Neutrophil (primary cell): ENCODE measurements around the gene SPNS3.
A peak's percentile ranks its signal among the peaks of the same experiment; 100 is the strongest.

Source experiments
- H3K27ac ChIP-seq: fragments of 200-600 bp; sonication (generic); 2 replicates; pipeline ENCODE4 v1.5.1; 2016; ENCODE audit warnings: mild to moderate bottlenecking, moderate library complexity
- H3K27me3 ChIP-seq: fragments of 200-600 bp; sonication (generic); 2 replicates; pipeline ENCODE4 v1.6.0; 2016; ENCODE audit warnings: mild to moderate bottlenecking
- H3K36me3 ChIP-seq: fragments of 200-600 bp; sonication (generic); 2 replicates; pipeline ENCODE4 v1.5.1; 2017
- H3K4me1 ChIP-seq, 2 experiments: fragments of 200-600 bp in 1 of 2; sonication (generic) in 1 of 2; 1 replicate in 1 of 2; 2 replicates in 1 of 2; pipeline versions ENCODE4 v1.5.1 to v1.6.1; 2013 to 2016; ENCODE audit warnings: low read depth in 1 of 2, low read length in 1 of 2, mild to moderate bottlenecking in 1 of 2, moderate library complexity in 1 of 2; ENCODE audit not compliant: control insufficient read depth in 1 of 2, insufficient read depth in 1 of 2
- H3K4me3 ChIP-seq, 2 experiments: fragments of 200-600 bp in 1 of 2; sonication (generic) in 1 of 2; 1 replicate in 1 of 2; 2 replicates in 1 of 2; pipeline ENCODE4 v1.5.1; 2013 to 2016; ENCODE audit warnings: low read depth in 1 of 2, low read length in 1 of 2, mild to moderate bottlenecking in 1 of 2, moderate library complexity in 1 of 2
- H3K9me3 ChIP-seq: fragments of 200-600 bp; sonication (generic); 2 replicates; pipeline ENCODE4 v1.5.1; 2016
- CTCF ChIP-seq: fragments of 200-600 bp; sonication (generic); IDR thresholded peaks from 2 replicates; pipeline ENCODE4 v1.5.1; 2016; ENCODE audit warnings: antibody characterized with exemption

The SPNS3 gene

GRCh38 chr17:4426499-4427208, 7.1 kb upstream of the SPNS3 start:
- no peaks in the 10 kb centered on the region for H3K9me3 ChIP-seq
- H3K4me1 ChIP-seq: peaks cover 24 to 28% of the 10 kb centered on the region in 2 experiments
- no peaks in the 10 kb centered on the region for H3K36me3 ChIP-seq
- no peaks in the 10 kb centered on the region for H3K27me3 ChIP-seq
- H3K27ac ChIP-seq: no peak overlapping the region
- TF ChIP-seq CTCF: no peak
- H3K4me3 ChIP-seq: no peak overlapping the region

- Histone ChIP-seq H3K36me3 (no peaks in the 10 kb centered on the region), H3K4me3 (no peak overlapping the region), H3K27me3 (no peaks in the 10 kb centered on the region), H3K27ac (no peak overlapping the region), H3K9me3 (no peaks in the 10 kb centered on the region), H3K4me1 (peaks cover 24 to 28% of the 10 kb centered on the region in 2 experiments)
- no peak for TF ChIP-seq CTCF
Observed at GRCh38 chr17:4427505-4427904, 6.2 kb upstream of the SPNS3 start.

- Histone ChIP-seq H3K36me3 (no peaks in the 10 kb centered on the region), H3K4me3 (no peak overlapping the region), H3K27ac (no peak overlapping the region), H3K4me1 (peaks cover 28 to 34% of the 10 kb centered on the region in 2 experiments), H3K9me3 (no peaks in the 10 kb centered on the region), H3K27me3 (no peaks in the 10 kb centered on the region)
- TF ChIP-seq CTCF: no peak
Observed at GRCh38 chr17:4436381-4436780, 2.6 kb downstream of the SPNS3 start.

- peaks cover 28 to 34% of the 10 kb centered on the region in 2 experiments for H3K4me1 ChIP-seq
- no peaks in the 10 kb centered on the region for H3K36me3 ChIP-seq
- H3K27me3 ChIP-seq: no peaks in the 10 kb centered on the region
- peak overlapping the region; percentile 23 for H3K27ac ChIP-seq
- no peaks in the 10 kb centered on the region for H3K9me3 ChIP-seq
- no peak for TF ChIP-seq CTCF
- H3K4me3 ChIP-seq: no peak overlapping the region
Observed at GRCh38 chr17:4436846-4437245, 3.1 kb downstream of the SPNS3 start.

- Histone ChIP-seq H3K4me3 (no peak overlapping the region), H3K27me3 (no peaks in the 10 kb centered on the region), H3K27ac (no peak overlapping the region), H3K36me3 (no peaks in the 10 kb centered on the region), H3K9me3 (no peaks in the 10 kb centered on the region), H3K4me1 (peaks cover 24 to 30% of the 10 kb centered on the region in 2 experiments)
- TF ChIP-seq CTCF: no peak
Observed at GRCh38 chr17:4438162-4438944, 4.6 kb downstream of the SPNS3 start.
